H1 (cell line): Measurements from ENCODE around the gene TBC1D19. TPM values are rescaled to one million over a fixed set of nuclear protein-coding genes. Genes with fewer than 3 reads are reported as not detected.

Experiments used
- CTCF ChIA-PET: fragments of 300-600 bp; sonication (Branson Sonifier 250); formaldehyde crosslinking; loops from one replicate; lab custom pipeline; 2021; ENCODE audit not compliant: partially characterized antibody; lab: Charles Lee
- POLR2A ChIA-PET: fragments of 300-600 bp; sonication (Branson Sonifier 250); formaldehyde crosslinking; loops from one replicate; lab custom pipeline; 2021; ENCODE audit warnings: inconsistent platforms; ENCODE audit not compliant: partially characterized antibody; lab: Charles Lee
- DNase-seq, 2 experiments: peaks; one replicate each; pipeline versions ENCODE4 v3.0.0 to v3.0.0-alpha.2; 2010 to 2022; ENCODE audit warnings: low spot score in 2 of 2, low read depth in 1 of 2, mixed read lengths in 1 of 2
- FAIRE-seq: peaks from 2 replicates; lab custom pipeline; 2011; peaks lifted over from hg19 to GRCh38; lab: Jason Lieb, UNC
- H2AFZ ChIP-seq: 2 replicates; pipeline ENCODE4 v1.8.1; 2012; ENCODE audit warnings: low read length, inconsistent platforms
- H2AK5ac ChIP-seq: 2 replicates; pipeline ENCODE4 v1.6.1; 2013; ENCODE audit warnings: low read depth, low read length
- H2BK120ac ChIP-seq: replicated peaks from 2 replicates; pipeline ENCODE3; 2013; ENCODE audit warnings: low read depth, low read length, inconsistent platforms
- H2BK12ac ChIP-seq: 2 replicates; pipeline ENCODE4 v1.6.1; 2013; ENCODE audit warnings: low read depth, low read length
- H2BK15ac ChIP-seq: 2 replicates; pipeline ENCODE4 v1.6.1; 2013; ENCODE audit warnings: low read length
- H2BK20ac ChIP-seq: 2 replicates; pipeline ENCODE4 v1.6.1; 2013; ENCODE audit warnings: low read length
- H2BK5ac ChIP-seq: 2 replicates; pipeline ENCODE4 v1.6.1; 2013; ENCODE audit warnings: low read depth, low read length
- H3K14ac ChIP-seq: 2 replicates; pipeline ENCODE4 v1.6.1; 2013; ENCODE audit warnings: inconsistent platforms; ENCODE audit not compliant: insufficient read length
- H3K18ac ChIP-seq: 2 replicates; pipeline ENCODE4 v1.6.1; 2013; ENCODE audit warnings: low read length; ENCODE audit errors: extremely low read depth
- H3K23ac ChIP-seq: 2 replicates; pipeline ENCODE4 v1.6.1; 2013; ENCODE audit warnings: inconsistent platforms; ENCODE audit not compliant: insufficient read length
- H3K23me2 ChIP-seq: 2 replicates; pipeline ENCODE4 v1.6.1; 2013; ENCODE audit warnings: low read depth, low read length
- H3K27ac ChIP-seq: 2 replicates; pipeline ENCODE4 v1.6.1; 2011; ENCODE audit warnings: low read depth, low read length, inconsistent platforms
- H3K27me3 ChIP-seq, 4 experiments: replicated peaks in 1 of 4; 1 replicate in 1 of 4; 2 replicates in 3 of 4; pipeline versions ENCODE4 v1.6.1 to v1.8.1; 2011 to 2013; ENCODE audit warnings: low read length in 3 of 4, mild to moderate bottlenecking in 3 of 4, inconsistent platforms in 2 of 4, mixed read lengths in 2 of 4, moderate library complexity in 1 of 4; ENCODE audit not compliant: control insufficient read depth in 3 of 4, insufficient read depth in 3 of 4; ENCODE audit errors: extremely low read depth in 1 of 4
- H3K36me3 ChIP-seq, 4 experiments: 2 replicates each; pipeline versions ENCODE4 v1.6.1 to v1.8.1; 2011 to 2013; ENCODE audit warnings: mild to moderate bottlenecking in 4 of 4, low read length in 3 of 4, moderate library complexity in 2 of 4, control low read depth in 1 of 4, inconsistent platforms in 1 of 4; ENCODE audit not compliant: insufficient read depth in 4 of 4, control insufficient read depth in 2 of 4
- H3K4ac ChIP-seq: replicated peaks from 2 replicates; pipeline ENCODE3; 2013; ENCODE audit warnings: low read length, low read depth, mixed read lengths, inconsistent platforms; ENCODE audit not compliant: insufficient read length
- H3K4me1 ChIP-seq, 4 experiments: replicated peaks in 1 of 4; 1 replicate in 1 of 4; 2 replicates in 3 of 4; pipeline versions ENCODE4 v1.6.1 to v1.8.1; 2011 to 2013; ENCODE audit warnings: low read length in 3 of 4, inconsistent platforms in 2 of 4, mixed read lengths in 1 of 4; ENCODE audit not compliant: insufficient read depth in 4 of 4, control insufficient read depth in 3 of 4
- H3K4me2 ChIP-seq, 2 experiments: 2 replicates each; pipeline versions ENCODE4 v1.6.1 to v1.8.1; 2011 to 2013; ENCODE audit warnings: low read depth in 2 of 2, low read length in 2 of 2, control low read depth in 1 of 2, inconsistent platforms in 1 of 2, mild to moderate bottlenecking in 1 of 2; ENCODE audit not compliant: insufficient read depth in 1 of 2
- H3K4me3 ChIP-seq, 4 experiments: fragments of 200-600, 300-600 bp in 1 of 4; sonication (generic), shearing (Covaris generic), sonication (Bioruptor Twin) in 1 of 4; 2 replicates each; pipeline versions ENCODE4 v1.5.1 to v1.8.1; 2011 to 2016; ENCODE audit warnings: low read length in 4 of 4, low read depth in 3 of 4, control low read depth in 2 of 4, inconsistent platforms in 2 of 4, mild to moderate bottlenecking in 2 of 4, mixed read lengths in 1 of 4, moderate library complexity in 1 of 4; ENCODE audit not compliant: insufficient read depth in 2 of 4; ENCODE audit errors: extremely low read depth in 1 of 4
- H3K56ac ChIP-seq: replicated peaks from 2 replicates; pipeline ENCODE3; 2013; ENCODE audit warnings: low read depth, mild to moderate bottlenecking, mixed read lengths, low read length, inconsistent platforms; ENCODE audit not compliant: insufficient read length
- H3K79me1 ChIP-seq: 2 replicates; pipeline ENCODE4 v1.6.1; 2013; ENCODE audit warnings: low read depth, low read length, control low read depth
- H3K79me2 ChIP-seq, 2 experiments: 2 replicates each; pipeline versions ENCODE4 v1.6.1 to v1.8.1; 2012 to 2013; ENCODE audit warnings: low read length in 2 of 2, mild to moderate bottlenecking in 2 of 2, inconsistent platforms in 1 of 2; ENCODE audit not compliant: insufficient read depth in 2 of 2, control insufficient read depth in 1 of 2
- H3K9ac ChIP-seq, 4 experiments: replicated peaks in 1 of 4; 1 replicate in 1 of 4; 2 replicates in 3 of 4; pipeline versions ENCODE4 v1.6.1 to v1.8.1; 2011 to 2013; ENCODE audit warnings: low read depth in 3 of 4, low read length in 3 of 4, control low read depth in 2 of 4, mild to moderate bottlenecking in 2 of 4, moderate library complexity in 2 of 4, inconsistent platforms in 1 of 4; ENCODE audit errors: extremely low read depth in 1 of 4
- H3K9me3 ChIP-seq, 2 experiments: 2 replicates each; pipeline versions ENCODE4 v1.6.1 to v1.8.1; 2012 to 2013; ENCODE audit warnings: mild to moderate bottlenecking in 2 of 2, moderate library complexity in 2 of 2, control low read depth in 1 of 2, inconsistent platforms in 1 of 2, low read depth in 1 of 2, low read length in 1 of 2, mixed read lengths in 1 of 2; ENCODE audit not compliant: insufficient read depth in 2 of 2
- H4K20me1 ChIP-seq, 2 experiments: replicated peaks in 1 of 2; 2 replicates each; pipeline versions ENCODE3 to v1.8.1; 2011 to 2013; ENCODE audit warnings: inconsistent platforms in 2 of 2, low read length in 2 of 2, mild to moderate bottlenecking in 1 of 2; ENCODE audit not compliant: insufficient read depth in 2 of 2, control insufficient read depth in 1 of 2
- H4K5ac ChIP-seq: 2 replicates; pipeline ENCODE4 v1.6.1; 2013; ENCODE audit warnings: low read length, low read depth, mixed read lengths, inconsistent platforms; ENCODE audit not compliant: insufficient read length
- H4K8ac ChIP-seq: 2 replicates; pipeline ENCODE4 v1.8.0; 2013; ENCODE audit warnings: mild to moderate bottlenecking, moderate library complexity, low read length, inconsistent platforms; ENCODE audit not compliant: insufficient read depth; ENCODE audit errors: extremely low read depth
- H4K91ac ChIP-seq: replicated peaks from 2 replicates; pipeline ENCODE3; 2013; ENCODE audit warnings: low read length, mixed read lengths, inconsistent platforms; ENCODE audit not compliant: insufficient read length
- CBX8 ChIP-seq: fragments of 300-800, 300-1000 bp; sonication (generic); IDR thresholded peaks from 2 replicates; pipeline ENCODE4 v1.7.1; 2016; ENCODE audit warnings: low read depth, low read length, borderline replicate concordance
- CEBPB ChIP-seq: IDR thresholded peaks from 2 replicates; pipeline ENCODE4 v1.6.1; 2012; ENCODE audit warnings: low read depth, low read length
- CHD1 ChIP-seq: IDR thresholded peaks from 2 replicates; pipeline ENCODE4 v1.6.1; 2012; ENCODE audit warnings: low read depth, low read length, improper control_type of control experiment
- CHD2 ChIP-seq: IDR thresholded peaks from 2 replicates; pipeline ENCODE4 v1.6.1; 2012; ENCODE audit warnings: low read length, improper control_type of control experiment
- GABPA ChIP-seq: IDR thresholded peaks from 2 replicates; pipeline ENCODE4 v1.6.1; 2011; ENCODE audit warnings: mild to moderate bottlenecking, low read length, moderate library complexity, borderline replicate concordance; ENCODE audit not compliant: insufficient read depth
- HDAC2 ChIP-seq, 2 experiments: fragments of 300-600 bp in 1 of 2; sonication (generic) in 1 of 2; IDR thresholded peaks; 2 replicates each; pipeline ENCODE4 v1.6.1; 2011 to 2012; ENCODE audit warnings: low read depth in 2 of 2, low read length in 2 of 2, mild to moderate bottlenecking in 2 of 2, moderate library complexity in 2 of 2, borderline replicate concordance in 1 of 2, inconsistent platforms in 1 of 2
- POLR2A ChIP-seq, 2 experiments: IDR thresholded peaks; 1 replicate in 1 of 2; 2 replicates in 1 of 2; pipeline ENCODE4 v1.6.1; 2011; ENCODE audit warnings: low read depth in 2 of 2, low read length in 2 of 2, mild to moderate bottlenecking in 2 of 2; ENCODE audit errors: control extremely low read depth in 1 of 2
- POU5F1 ChIP-seq: IDR thresholded peaks from 2 replicates; pipeline ENCODE4 v1.6.1; 2011; ENCODE audit warnings: low read depth, mild to moderate bottlenecking, low read length, moderate library complexity
- RXRA ChIP-seq: IDR thresholded peaks from 2 replicates; pipeline ENCODE4 v1.6.1; 2011; ENCODE audit warnings: low read depth, mild to moderate bottlenecking, low read length, moderate library complexity; ENCODE audit not compliant: insufficient read depth
- polyA plus RNA-seq, 7 experiments: library from polyadenylated mRNA; depleted of rRNA in 3 of 7; stranded (reverse) in 5 of 7; unstranded in 2 of 7; fragments of >200 nt in 5 of 7; fragments of 200-250 nt in 2 of 7; gene quantifications; 1 replicate in 5 of 7; 2 replicates in 1 of 7; 4 replicates in 1 of 7; pipeline versions ENCODE4 v1.2.1 to v1.2.3, GENCODE V29; 2011 to 2013; ENCODE audit warnings: missing spikeins in 2 of 7, mixed read lengths in 2 of 7
- total RNA-seq: library from RNA; stranded (reverse); fragmentation: NEBNext Ultra II Directional; extraction: Animal tissue kit (Norgen Biotek cat#: 25700); gene quantifications from 2 replicates; pipeline ENCODE4 v1.2.1, GENCODE V29; 2021

Gene TBC1D19
- total and polyA plus RNA-seq, 2 of the 8 experiments (the other 6 are each of a cell fraction or from before 2014, with no cell fraction given), result 1.9 to 3.5 TPM

DNA sequence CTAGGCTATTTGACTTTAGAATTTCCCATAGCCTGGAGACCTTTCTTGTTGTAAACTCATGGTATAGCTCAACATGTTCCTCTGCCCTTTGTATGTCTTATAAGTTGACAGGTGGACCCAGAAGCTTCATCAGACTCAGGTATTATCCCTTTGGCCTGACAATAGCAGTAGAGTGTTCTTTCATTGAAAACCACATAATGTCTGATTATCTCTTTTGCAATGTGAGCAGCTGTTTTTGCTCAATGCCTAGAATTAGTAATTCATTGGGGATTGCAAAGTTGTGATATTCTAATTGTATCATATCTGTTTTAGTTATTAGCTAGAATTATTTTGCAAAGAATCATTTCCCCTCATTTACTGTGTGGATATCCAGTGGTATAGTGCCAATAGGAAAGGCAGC is 27.5 kb downstream of the TBC1D19 start:
- H4K20me1 ChIP-seq, result no peaks in the 10 kb centered on the region
- H2BK12ac ChIP-seq, result no peak overlapping the region
- DNase-seq, result no peak
- H2AFZ ChIP-seq, result no peak overlapping the region
- no peaks in the 10 kb centered on the region for H3K79me1 ChIP-seq
- no peak overlapping the region for H2AK5ac ChIP-seq
- no peak overlapping the region for H2BK120ac ChIP-seq
- no peak overlapping the region for H2BK5ac ChIP-seq
- no peak overlapping the region for H4K91ac ChIP-seq
- H3K56ac ChIP-seq, result no peak overlapping the region
- H3K18ac ChIP-seq, result no peak overlapping the region
- no peak overlapping the region for H2BK20ac ChIP-seq
- H3K9me3 ChIP-seq, result no peaks in the 10 kb centered on the region
- H3K4me2 ChIP-seq, result no peak overlapping the region
- no peak overlapping the region for H3K27ac ChIP-seq
- H4K8ac ChIP-seq, result no peak overlapping the region
- no peaks in the 10 kb centered on the region for H3K79me2 ChIP-seq
- no peak overlapping the region for H3K4ac ChIP-seq
- ChIA-PET POLR2A (no interaction called here), CTCF (interaction anchor here (1.0 kb wide), 1 partner anchor 153 kb away, joined by 3 read pairs; no protein-coding TSS in a partner anchor)
- no peak overlapping the region for H2BK15ac ChIP-seq
- no peak overlapping the region for H3K14ac ChIP-seq
- no peaks in the 10 kb centered on the region for H3K27me3 ChIP-seq
- H3K23ac ChIP-seq, result no peak overlapping the region
- no peaks in the 10 kb centered on the region for H3K36me3 ChIP-seq
- H3K23me2 ChIP-seq, result no peaks in the 10 kb centered on the region
- no peak overlapping the region for H3K4me3 ChIP-seq
- H4K5ac ChIP-seq, result no peak overlapping the region
- FAIRE-seq, result no peak
- H3K9ac ChIP-seq, result no peak overlapping the region
- peaks cover 0 to 2% (median 0%) of the 10 kb centered on the region in 4 experiments; a peak in 1 of 7 replicates for H3K4me1 ChIP-seq
- TF ChIP-seq GABPA, result no peak
- no peak for TF ChIP-seq CBX8
- TF ChIP-seq RXRA, result no peak
- no peak for TF ChIP-seq CEBPB
- TF ChIP-seq CHD2, result no peak
- no peak for TF ChIP-seq HDAC2 (IDR thresholded peaks at IDR 0.05; ENCODE audit: borderline replicate concordance in 1 of 2, low read depth in 2 of 2, low read length in 2 of 2)
- TF ChIP-seq CHD1, result no peak
- no peak for TF ChIP-seq POLR2A (IDR thresholded peaks at IDR 0.05; ENCODE audit: control extremely low read depth in 1 of 2, low read depth in 2 of 2, low read length in 2 of 2)
- no peak for TF ChIP-seq POU5F1
